HUES64 (cell line): ENCODE results near the gene MAGOHB.

Source experiments
- H3K27ac ChIP-seq: 2 replicates; pipeline ENCODE4 v1.7.0; 2013; ENCODE audit warnings: low read depth, low read length, inconsistent platforms
- H3K27me3 ChIP-seq: 2 replicates; pipeline ENCODE4 v1.6.1; 2013; ENCODE audit warnings: mild to moderate bottlenecking, low read length; ENCODE audit not compliant: insufficient read depth
- H3K36me3 ChIP-seq: 2 replicates; pipeline ENCODE4 v1.6.1; 2013; ENCODE audit warnings: mild to moderate bottlenecking, low read length; ENCODE audit not compliant: insufficient read depth
- H3K4me1 ChIP-seq: 2 replicates; pipeline ENCODE4 v1.6.1; 2013; ENCODE audit warnings: mild to moderate bottlenecking, low read length, moderate library complexity; ENCODE audit not compliant: insufficient read depth
- H3K4me3 ChIP-seq: 2 replicates; pipeline ENCODE4 v1.5.1; 2013; ENCODE audit warnings: mild to moderate bottlenecking, low read length, moderate library complexity
- H3K9ac ChIP-seq: 2 replicates; pipeline ENCODE4 v1.6.1; 2013; ENCODE audit warnings: mild to moderate bottlenecking, low read depth, low read length
- H3K9me3 ChIP-seq: 2 replicates; pipeline ENCODE4 v1.6.1; 2013; ENCODE audit warnings: low read depth, low read length; ENCODE audit not compliant: insufficient read depth
- WGBS: fragments of 150-250, 120-280 bp; methylation state at CpG from one replicate; pipeline ENCODE4 v1.1.7; 2013; ENCODE audit warnings: missing lambda C conversion rate; 5-methylcytosine and 5-hydroxymethylcytosine counted together

The MAGOHB gene

GRCh38 chr12:10634427-10634826 lies 21.0 kb upstream of the MAGOHB start:
- Histone ChIP-seq H3K27ac (no peak overlapping the region), H3K9me3 (no peaks in the 10 kb centered on the region), H3K27me3 (no peaks in the 10 kb centered on the region), H3K9ac (no peak overlapping the region), H3K4me1 (no peaks in the 10 kb centered on the region), H3K36me3 (no peaks in the 10 kb centered on the region), H3K4me3 (no peak overlapping the region)
- WGBS = 94% methylated on average over 5 of the region's 5 CpGs

GRCh38 chr12:10633541-10633940 lies 20.1 kb upstream of the MAGOHB start:
- no peaks in the 10 kb centered on the region for H3K9me3 ChIP-seq
- H3K9ac ChIP-seq = no peak overlapping the region
- H3K27ac ChIP-seq = no peak overlapping the region
- no peaks in the 10 kb centered on the region for H3K27me3 ChIP-seq
- H3K4me3 ChIP-seq = no peak overlapping the region
- 88% methylated on average over 3 of the region's 3 CpGs for WGBS
- no peaks in the 10 kb centered on the region for H3K36me3 ChIP-seq
- peaks cover under 1% of the 10 kb centered on the region; the same call in 1 of the 2 replicates for H3K4me1 ChIP-seq

- Histone ChIP-seq H3K27ac (no peak overlapping the region), H3K4me3 (no peak overlapping the region), H3K4me1 (peaks cover 3% of the 10 kb centered on the region; the same call in 1 of the 2 replicates), H3K27me3 (no peaks in the 10 kb centered on the region), H3K9ac (no peak overlapping the region), H3K9me3 (no peaks in the 10 kb centered on the region), H3K36me3 (no peaks in the 10 kb centered on the region)
These were observed 18.8 kb upstream of the MAGOHB start for GRCh38 chr12:10632226-10632625.

- no peaks in the 10 kb centered on the region for H3K27me3 ChIP-seq
- 84% methylated on average over 3 of the region's 3 CpGs for WGBS
These were observed 11.2 kb upstream of the MAGOHB start for GRCh38 chr12:10624605-10625004.

GRCh38 chr12:10623131-10623530 lies 9.7 kb upstream of the MAGOHB start:
- Histone ChIP-seq H3K27ac (no peak overlapping the region), H3K36me3 (no peaks in the 10 kb centered on the region), H3K4me1 (no peaks in the 10 kb centered on the region), H3K27me3 (no peaks in the 10 kb centered on the region), H3K9me3 (no peaks in the 10 kb centered on the region), H3K4me3 (no peak overlapping the region), H3K9ac (no peak overlapping the region)

More at GRCh38 chr12:10624605-10625004, 11.2 kb upstream of the MAGOHB start:
- Histone ChIP-seq H3K4me3 (no peak overlapping the region), H3K4me1 (peaks cover 3% of the 10 kb centered on the region; the same call in 1 of the 2 replicates), H3K9ac (no peak overlapping the region), H3K9me3 (no peaks in the 10 kb centered on the region), H3K36me3 (no peaks in the 10 kb centered on the region), H3K27ac (no peak overlapping the region)

- no peaks in the 10 kb centered on the region for H3K9me3 ChIP-seq
- H3K27ac ChIP-seq = no peak overlapping the region
- no peak overlapping the region for H3K9ac ChIP-seq
- whole genome bisulfite sequencing = no CpG with 5 or more reads among the region's 1 CpG
- H3K4me1 ChIP-seq = no peaks in the 10 kb centered on the region
- H3K4me3 ChIP-seq = no peak overlapping the region
- H3K36me3 ChIP-seq = no peaks in the 10 kb centered on the region
- H3K27me3 ChIP-seq = no peaks in the 10 kb centered on the region
These were observed 7.9 kb upstream of the MAGOHB start for GRCh38 chr12:10621278-10621677.

- 88% methylated on average over 10 of the region's 10 CpGs for WGBS
- Histone ChIP-seq H3K4me3 (no peak overlapping the region), H3K4me1 (no peaks in the 10 kb centered on the region), H3K27me3 (no peaks in the 10 kb centered on the region), H3K27ac (no peak overlapping the region), H3K9me3 (no peaks in the 10 kb centered on the region), H3K9ac (no peak overlapping the region), H3K36me3 (no peaks in the 10 kb centered on the region)
These were observed 6.8 kb upstream of the MAGOHB start for GRCh38 chr12:10620078-10620779.

GRCh38 chr12:10618338-10618987 lies 5.1 kb upstream of the MAGOHB start:
- 94% methylated on average over 5 of the region's 5 CpGs for WGBS
- H3K9ac ChIP-seq = no peak overlapping the region

GRCh38 chr12:10617863-10618262 lies 4.5 kb upstream of the MAGOHB start:
- no peak overlapping the region for H3K9ac ChIP-seq
- no peak overlapping the region for H3K27ac ChIP-seq

More at GRCh38 chr12:10618338-10618987, 5.1 kb upstream of the MAGOHB start:
- H3K4me3 ChIP-seq = no peak overlapping the region
- no peaks in the 10 kb centered on the region for H3K36me3 ChIP-seq
- H3K27ac ChIP-seq = no peak overlapping the region
- no peaks in the 10 kb centered on the region for H3K27me3 ChIP-seq
- H3K4me1 ChIP-seq = peaks cover 5% of the 10 kb centered on the region; the same call in 1 of the 2 replicates
- no peaks in the 10 kb centered on the region for H3K9me3 ChIP-seq

GRCh38 chr12:10615532-10615931 lies 2.1 kb upstream of the MAGOHB start:
- H3K27ac ChIP-seq = no peak overlapping the region
- H3K4me3 ChIP-seq = no peak overlapping the region
- H3K4me1 ChIP-seq = peaks cover 9% of the 10 kb centered on the region; the same call in 1 of the 2 replicates
- no peak overlapping the region for H3K9ac ChIP-seq
- no peaks in the 10 kb centered on the region for H3K9me3 ChIP-seq
- no peaks in the 10 kb centered on the region for H3K27me3 ChIP-seq
- H3K36me3 ChIP-seq = peaks cover 19% of the 10 kb centered on the region
- 90% methylated on average over 3 of the region's 4 CpGs for WGBS

More at GRCh38 chr12:10617863-10618262, 4.5 kb upstream of the MAGOHB start:
- Histone ChIP-seq H3K4me3 (no peak overlapping the region), H3K9me3 (no peaks in the 10 kb centered on the region), H3K27me3 (no peaks in the 10 kb centered on the region), H3K4me1 (peaks cover 5% of the 10 kb centered on the region; the same call in 1 of the 2 replicates), H3K36me3 (no peaks in the 10 kb centered on the region)
- 87% methylated on average over 4 of the region's 6 CpGs for WGBS

GRCh38 chr12:10614056-10614370 lies 604 bp upstream of the MAGOHB start:
- H3K9me3 ChIP-seq = no peaks in the 10 kb centered on the region
- peak overlapping the region; percentile 49; the same call in 1 of the 2 replicates for H3K27ac ChIP-seq
- H3K4me1 ChIP-seq = peaks cover 9% of the 10 kb centered on the region; the same call in 1 of the 2 replicates
- WGBS = 61% methylated on average over 3 of the region's 4 CpGs
- H3K9ac ChIP-seq = peak overlapping the region; percentile 98
- peak overlapping the region; percentile 81 for H3K4me3 ChIP-seq
- no peaks in the 10 kb centered on the region for H3K27me3 ChIP-seq
- peaks cover 35% of the 10 kb centered on the region for H3K36me3 ChIP-seq
